ENCODE measurements around the gene CLIP3. TPM values are rescaled to one million over a fixed set of nuclear protein-coding genes. Genes with fewer than 3 reads are reported as not detected.

The CLIP3 gene
- total and polyA plus RNA-seq, 2 of the 13 experiments (the other 11 are each of a cell fraction or from before 2014, with no cell fraction given): 0.15 to 1.2 TPM

GRCh38 chr19:36054733-36055686, 22.3 kb upstream of the CLIP3 start, which contains the start of gene WDR62 (continued):
- TF ChIP-seq SP1 (IDR thresholded peaks at IDR 0.05): no peak
- peak; percentile 60; the same call in 1 of the 2 replicates for TF ChIP-seq SP1 (CRISPR knock-in tag; IDR thresholded peaks at IDR 0.05)
- 0 out of 2 replicates have a peak, but pooled peaks have one; percentile 4 for TF ChIP-seq POLR2G (IDR thresholded peaks at IDR 0.05; ENCODE audit: low read depth, low read length)
- TF ChIP-seq YY1 (IDR thresholded peaks at IDR 0.05; ENCODE audit: insufficient read depth, insufficient replicate concordance, low read depth, low read length): peak; percentile 63
- TF ChIP-seq KLF6 (CRISPR knock-in tag; IDR thresholded peaks at IDR 0.05): 0 out of 2 replicates have a peak, but pooled peaks have one; percentile 13
- peak; percentile 22 for TF ChIP-seq SRSF1 (optimal IDR thresholded peaks at IDR 0.05; ENCODE audit: low read depth, low read length)
- 0 out of 2 replicates have a peak, but pooled peaks have one; percentile 8 for TF ChIP-seq ZNF230 (CRISPR knock-in tag; IDR thresholded peaks at IDR 0.05)
- TF ChIP-seq YEATS4 (CRISPR knock-in tag; IDR thresholded peaks at IDR 0.05; ENCODE audit: borderline replicate concordance): peak; percentile 74
- TF ChIP-seq SP4 (CRISPR knock-in tag; IDR thresholded peaks at IDR 0.05): peak; percentile 84
- 0 out of 2 replicates have a peak, but pooled peaks have one; percentile 76 for TF ChIP-seq BRCA1 (CRISPR knock-in tag; IDR thresholded peaks at IDR 0.05)
- TF ChIP-seq ZNF713 (CRISPR knock-in tag; IDR thresholded peaks at IDR 0.05): no peak
- TF ChIP-seq SNAPC2 (CRISPR knock-in tag; IDR thresholded peaks at IDR 0.05): peak; percentile 61; the same call in 1 of the 2 replicates
- TF ChIP-seq ZSCAN29 (CRISPR knock-in tag; conservative IDR thresholded peaks at IDR 0.05): no peak
- no peak for TF ChIP-seq ZNF513 (CRISPR knock-in tag; conservative IDR thresholded peaks at IDR 0.05)
- TF ChIP-seq CREM (IDR thresholded peaks at IDR 0.05): no peak
- no peak for TF ChIP-seq CREM (CRISPR knock-in tag; IDR thresholded peaks at IDR 0.05)
- TF ChIP-seq ATF4 (CRISPR knock-in tag; IDR thresholded peaks at IDR 0.05): peak in 1 of 2 experiments; percentile 69; a peak in 2 of 4 replicates
- TF ChIP-seq ZNF160 (CRISPR knock-in tag; IDR thresholded peaks at IDR 0.05): no peak
- TF ChIP-seq ZNF367 (CRISPR knock-in tag; IDR thresholded peaks at IDR 0.05; ENCODE audit: borderline replicate concordance): no peak
- TF ChIP-seq BRF2 (CRISPR knock-in tag; IDR thresholded peaks at IDR 0.05): 0 out of 2 replicates have a peak, but pooled peaks have one; percentile 65
- peak; percentile 64; the same call in 1 of the 2 replicates for TF ChIP-seq ZNF768 (CRISPR knock-in tag; IDR thresholded peaks at IDR 0.05)
- peak; percentile 81 for TF ChIP-seq SP2 (CRISPR knock-in tag; IDR thresholded peaks at IDR 0.05)
- TF ChIP-seq REL (CRISPR knock-in tag; conservative IDR thresholded peaks at IDR 0.05): peak; percentile 93
- TF ChIP-seq KLF12 (CRISPR knock-in tag; IDR thresholded peaks at IDR 0.05; ENCODE audit: borderline replicate concordance): 0 out of 2 replicates have a peak, but pooled peaks have one; percentile 6
- no peak for TF ChIP-seq ZNF143 (CRISPR knock-in tag; IDR thresholded peaks at IDR 0.05)
- TF ChIP-seq ZC3H13 (CRISPR knock-in tag; IDR thresholded peaks at IDR 0.05): peak; percentile 74
- peak; percentile 64 for TF ChIP-seq IRX3 (CRISPR knock-in tag; IDR thresholded peaks at IDR 0.05; ENCODE audit: borderline replicate concordance, low read depth)
- TF ChIP-seq ZNF558 (CRISPR knock-in tag; IDR thresholded peaks at IDR 0.05; ENCODE audit: borderline replicate concordance): 0 out of 2 replicates have a peak, but pooled peaks have one; percentile 38

All from HepG2 (cell line).